Amniotic epithelial cell (primary cell): ENCODE data around the gene XPOT.
"Not testable (repeated sequence)": the region's sequence is repeated elsewhere in the genome, so short reads cannot be mapped to it uniquely, and the experiment has no call there.

Experiments
- DNase-seq: peaks from one replicate; pipeline ENCODE4 v3.0.0-alpha.2; 2010; ENCODE audit warnings: low read depth

Gene XPOT

DNA sequence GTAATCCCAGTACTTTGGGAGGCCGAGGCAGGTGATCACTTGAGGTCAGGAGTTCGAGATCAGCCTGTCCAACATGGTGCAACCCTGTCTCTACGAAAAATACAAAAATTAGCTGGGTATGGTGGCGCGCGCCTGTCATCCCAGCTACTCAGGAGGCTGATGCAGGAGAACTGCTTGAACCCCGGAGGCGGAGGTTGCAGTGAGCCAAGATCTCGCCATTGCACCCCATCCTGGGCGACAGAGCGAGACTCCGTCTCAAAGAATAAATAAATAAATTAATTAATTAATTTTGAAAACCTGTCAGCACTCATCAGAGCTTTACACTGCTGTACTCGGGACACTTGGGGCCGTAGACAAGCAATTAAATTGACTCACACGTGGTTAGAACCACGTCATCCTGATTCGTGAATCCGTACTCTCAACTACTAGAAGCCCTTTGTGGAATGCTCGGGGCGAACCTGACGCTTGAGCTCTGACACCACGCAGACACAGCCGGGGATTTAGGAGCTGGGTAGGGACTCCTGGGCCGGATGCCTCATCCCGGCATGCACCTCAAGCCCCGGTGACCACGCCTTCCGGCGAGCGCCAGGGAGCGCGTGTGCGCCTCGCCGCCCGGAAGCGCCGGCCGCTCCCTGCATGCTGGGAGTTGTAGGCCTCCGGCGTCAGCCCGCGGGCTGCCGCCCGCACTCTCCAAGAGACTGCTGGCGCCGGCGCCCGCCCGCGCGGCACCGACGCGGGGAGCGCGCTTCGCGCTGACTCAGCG, at the start of gene XPOT:
Gene XPOT (plus strand): TSS at position 686 of the 763 bp plus-strand sequence. CDS start 5,644 bp downstream, outside the sequence.
- peak; percentile 97 for DNase-seq

GRCh38 chr12:64356209-64356608, 48.0 kb upstream of the XPOT start:
- DNase-seq, result not testable (repeated sequence)

DNA sequence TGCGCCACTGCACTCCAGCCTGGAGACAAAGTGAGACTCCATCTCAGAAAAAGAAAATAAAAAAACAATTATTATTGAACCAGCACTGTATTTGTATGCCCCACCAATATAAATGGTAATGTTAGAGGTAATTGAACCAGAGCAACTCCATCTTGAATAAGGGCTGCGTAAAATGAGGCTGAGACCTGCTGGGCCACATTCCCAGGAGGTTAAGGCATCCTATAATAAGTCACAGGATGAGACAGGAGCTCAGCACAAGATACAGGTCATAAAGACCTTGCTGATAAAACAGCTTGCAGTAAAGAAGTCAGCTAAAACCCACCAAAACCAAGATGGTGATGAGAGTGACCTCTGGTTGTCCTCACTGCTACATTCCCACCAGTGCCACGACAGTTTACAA, 43.0 kb upstream of the XPOT start:
- not testable (repeated sequence) for DNase-seq

DNA sequence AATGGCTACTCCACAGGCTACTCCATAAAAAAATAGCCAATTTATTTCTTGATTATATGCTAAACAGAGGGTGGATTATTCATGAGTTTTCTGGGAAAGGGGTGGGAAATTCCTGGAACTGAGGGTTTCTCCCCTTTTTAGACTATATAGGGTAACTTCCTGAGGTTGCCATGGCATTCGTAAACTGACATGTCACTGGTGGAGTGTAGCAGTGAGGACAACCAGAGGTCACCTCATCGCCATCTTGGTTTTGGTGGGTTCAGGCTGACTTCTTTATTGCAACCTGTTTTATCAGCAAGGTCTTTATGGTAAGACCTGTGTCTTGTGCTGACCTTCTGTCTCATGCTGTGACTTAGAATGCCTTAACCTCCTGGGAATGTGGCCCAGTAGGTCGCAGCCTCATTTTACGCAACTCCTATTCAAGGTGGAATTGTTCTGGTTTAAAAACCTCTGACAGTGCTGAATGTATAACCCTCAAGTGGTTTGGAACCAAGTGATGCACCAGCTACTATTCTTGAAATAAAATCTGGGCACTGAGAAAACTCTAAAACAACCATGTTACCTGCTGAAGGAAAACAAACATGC, 41.4 kb upstream of the XPOT start:
- DNase-seq, result no peak

DNA sequence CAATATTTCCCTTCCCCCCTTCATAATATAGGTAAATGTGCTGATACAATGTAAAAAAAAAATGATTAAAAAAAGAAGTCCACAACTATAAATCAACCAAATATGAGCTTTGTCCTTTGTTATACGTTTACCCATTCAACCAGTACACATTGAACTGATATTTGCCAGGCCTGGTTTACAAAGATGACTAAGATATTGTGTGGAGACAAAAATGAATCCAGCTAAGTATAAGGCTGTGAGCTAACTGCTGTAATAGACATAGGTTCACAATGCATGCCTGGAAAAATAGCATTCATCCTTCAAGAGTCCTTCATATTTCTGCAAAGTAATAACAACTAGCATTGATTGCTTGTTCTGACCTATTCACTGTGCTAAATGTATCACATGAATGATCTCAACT, 20.5 kb upstream of the XPOT start:
- DNase-seq, result no peak

GRCh38 chr12:64385019-64385418, 19.2 kb upstream of the XPOT start:
- no peak for DNase-seq

DNA sequence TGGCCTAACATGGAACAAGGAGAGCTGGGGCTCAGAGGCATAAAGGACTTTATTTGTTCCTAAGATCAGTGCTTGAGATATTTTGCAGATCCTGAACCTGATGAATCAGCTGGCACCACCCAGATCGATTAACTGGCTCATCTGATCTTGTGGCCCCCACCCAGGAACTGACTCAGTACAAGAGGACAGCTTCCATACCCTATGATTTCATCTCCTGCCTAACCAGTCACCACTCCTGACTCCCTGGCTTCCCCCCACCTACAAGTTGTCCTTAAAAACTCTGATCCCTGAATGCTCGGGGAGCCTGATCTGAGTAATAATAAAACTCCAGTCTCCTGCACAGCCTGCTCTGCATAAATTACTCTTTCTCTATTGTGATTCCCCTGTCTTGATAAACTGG, 18.7 kb upstream of the XPOT start:
- no peak for DNase-seq

DNA sequence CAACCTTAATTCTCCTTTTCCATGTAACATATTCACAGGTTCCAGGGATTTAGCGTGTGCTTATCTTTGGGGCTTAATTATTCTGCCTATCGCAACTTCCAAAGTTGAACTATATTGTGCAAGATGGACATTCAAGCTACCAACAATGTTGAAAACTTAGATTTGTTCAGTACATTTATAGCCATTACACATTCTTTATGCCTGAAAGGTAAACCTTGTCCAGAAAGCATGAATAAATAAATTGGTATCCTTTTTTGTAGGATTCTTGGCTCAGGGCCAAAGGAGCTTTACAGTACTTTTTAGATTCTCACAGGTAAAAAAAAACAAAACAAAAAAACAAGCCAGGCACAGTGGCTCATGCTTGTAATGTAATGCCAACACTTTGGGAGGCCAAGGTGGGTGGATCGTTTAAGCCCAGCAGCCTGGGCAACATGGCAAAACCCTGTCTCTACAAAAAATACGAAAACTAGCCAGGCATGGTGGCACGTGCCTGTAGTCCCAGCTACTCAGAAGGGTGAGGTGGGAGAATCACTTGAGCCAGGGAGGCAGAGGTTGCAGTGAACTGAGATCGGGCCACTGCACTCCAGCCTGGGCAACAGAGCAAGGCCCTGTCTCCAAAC, 16.9 kb upstream of the XPOT start:
- peak; percentile 24 for DNase-seq

- no peak for DNase-seq
Measured at GRCh38 chr12:64389154-64389553, 15.0 kb upstream of the XPOT start.

DNA sequence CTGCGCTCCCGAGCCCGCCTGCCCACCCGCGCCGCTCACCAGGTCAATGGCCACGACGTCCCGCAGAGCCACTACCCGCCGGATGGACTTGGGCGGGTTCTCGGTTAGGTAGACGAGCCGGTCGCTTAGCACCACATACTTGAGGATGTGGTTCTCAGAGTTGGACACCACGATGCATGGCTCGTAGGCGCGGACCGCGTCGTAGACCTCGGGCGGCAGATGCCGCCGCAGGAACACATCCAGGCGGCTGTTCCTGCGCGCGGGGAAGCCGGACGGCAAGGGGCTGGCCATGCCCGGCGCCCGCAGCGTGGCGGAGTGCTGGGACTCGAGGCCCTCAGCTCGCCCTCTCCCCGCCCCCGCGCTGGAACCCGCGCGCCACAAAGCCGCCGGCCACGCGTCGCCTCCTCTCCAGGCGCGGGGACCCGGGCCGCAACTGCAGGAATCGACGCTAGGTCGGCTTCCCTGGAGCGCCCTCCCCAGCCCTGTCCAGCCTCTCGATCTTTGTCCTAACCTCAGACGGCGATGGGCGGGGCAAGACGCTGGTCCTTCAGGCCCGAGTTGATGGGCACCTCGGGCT, 13.8 kb upstream of the XPOT start, which contains the start of gene C12orf56:
Gene C12orf56 (minus strand): TSS at position 484 of the 577 bp plus-strand sequence. CDS start 193 bp downstream, at position 291.
- DNase-seq, result no peak

- DNase-seq, result peak; percentile 54
Measured at GRCh38 chr12:64392221-64392620, 12.0 kb upstream of the XPOT start.

GRCh38 chr12:64395739-64396138, 8.5 kb upstream of the XPOT start:
- no peak for DNase-seq

DNA sequence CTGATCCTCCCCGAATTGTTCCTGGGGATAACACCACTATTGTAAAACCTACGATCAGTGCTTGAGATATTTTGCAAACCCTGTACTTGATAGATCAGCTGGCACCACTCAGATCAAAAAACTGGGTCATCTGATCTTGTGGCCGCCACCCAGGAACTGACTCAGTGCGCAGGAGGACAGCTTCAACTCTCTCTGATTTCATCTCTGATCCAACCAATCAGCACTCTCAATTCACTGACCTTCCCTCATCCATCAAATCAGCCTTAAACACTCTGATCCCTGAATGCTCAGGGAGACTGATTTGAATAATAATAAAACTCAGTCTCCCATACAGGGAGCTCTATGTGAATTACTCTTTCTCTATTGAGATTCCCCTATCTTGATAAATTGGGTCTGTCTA, 4.2 kb upstream of the XPOT start:
- DNase-seq, result peak; percentile 73

DNA sequence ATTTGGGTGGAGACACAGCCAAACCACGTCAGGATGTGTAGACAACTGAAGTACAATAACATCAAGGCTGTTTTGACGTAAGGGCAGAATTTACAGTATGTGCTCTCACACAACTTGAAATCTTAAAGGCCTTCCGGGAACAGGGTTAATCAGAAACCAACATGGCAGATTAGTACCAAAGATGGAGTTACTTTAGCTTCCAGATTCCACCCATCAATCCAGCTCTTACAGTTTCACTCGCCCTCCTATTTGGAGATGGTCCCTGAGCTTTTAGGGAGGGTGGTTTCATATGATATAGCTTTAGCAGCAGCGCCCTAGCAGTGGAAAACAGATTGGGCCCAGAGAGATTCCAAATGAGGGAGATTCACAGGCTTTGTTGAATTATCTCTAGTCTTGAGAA, 2.0 kb upstream of the XPOT start:
- no peak for DNase-seq

- peak; percentile 84 for DNase-seq
Measured at GRCh38 chr12:64404470-64405256, 471 bp downstream of the XPOT start.

- no peak for DNase-seq
Measured at GRCh38 chr12:64407342-64408223, 3.4 kb downstream of the XPOT start.

GRCh38 chr12:64411427-64411826, 7.2 kb downstream of the XPOT start:
- DNase-seq, result no peak

- no peak for DNase-seq
Measured at GRCh38 chr12:64412459-64412858, 8.3 kb downstream of the XPOT start.

DNA sequence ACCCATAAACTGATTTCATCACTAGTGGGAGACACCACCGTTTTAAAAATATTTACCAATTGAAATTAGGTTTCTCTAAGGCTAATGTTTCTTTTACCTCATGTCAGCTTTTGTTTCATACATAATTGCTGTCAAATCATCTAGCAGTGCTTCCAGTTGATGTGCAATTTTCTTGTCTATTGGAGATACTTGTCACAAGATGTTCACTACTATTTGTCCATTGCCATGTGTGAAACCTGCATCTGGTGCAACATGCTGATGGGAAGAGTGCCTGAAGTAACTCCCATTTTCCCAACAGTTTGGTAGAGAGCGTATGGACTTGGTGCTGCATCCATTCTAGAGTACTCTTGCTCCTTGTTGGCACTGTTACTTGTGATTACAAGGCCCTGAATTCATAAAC, 9.7 kb downstream of the XPOT start:
- DNase-seq, result no peak

DNA sequence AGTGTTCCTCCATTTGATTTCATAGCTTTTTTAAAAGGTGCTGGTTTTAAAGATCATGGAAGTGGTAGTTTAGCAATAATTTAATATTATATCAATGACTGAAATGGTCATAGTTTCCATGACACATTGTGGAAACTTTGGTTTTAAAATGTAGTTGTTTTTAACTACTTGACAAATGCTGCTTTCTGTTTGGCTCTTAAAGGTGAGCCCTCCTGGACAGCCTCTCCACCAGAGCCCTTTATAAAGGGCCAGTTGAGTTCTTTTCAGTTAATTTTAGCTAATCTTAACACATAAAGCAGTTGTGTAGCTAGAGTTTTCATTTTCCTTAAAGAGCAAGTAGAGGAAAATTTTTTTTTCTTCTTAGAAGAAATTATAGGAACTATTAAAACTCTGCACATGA, 14.0 kb downstream of the XPOT start:
- DNase-seq, result no peak

- no peak for DNase-seq
Measured at GRCh38 chr12:64419696-64420095, 15.5 kb downstream of the XPOT start.
